GM20431 (cell line): ENCODE data around the gene SPSB1.
"Not testable (repeated sequence)": the region's sequence is repeated elsewhere in the genome, so short reads cannot be mapped to it uniquely, and the experiment has no call there.

Experiments used
- in situ Hi-C: fragments of 300-500 bp; cut with MseI, MboI; formaldehyde crosslinking; loops from one replicate; pipeline ENCODE4 v1.15.0; 2020; ENCODE audit warnings: low sequenced_read_pairs; ENCODE audit not compliant: unreplicated experiment

Gene SPSB1

DNA sequence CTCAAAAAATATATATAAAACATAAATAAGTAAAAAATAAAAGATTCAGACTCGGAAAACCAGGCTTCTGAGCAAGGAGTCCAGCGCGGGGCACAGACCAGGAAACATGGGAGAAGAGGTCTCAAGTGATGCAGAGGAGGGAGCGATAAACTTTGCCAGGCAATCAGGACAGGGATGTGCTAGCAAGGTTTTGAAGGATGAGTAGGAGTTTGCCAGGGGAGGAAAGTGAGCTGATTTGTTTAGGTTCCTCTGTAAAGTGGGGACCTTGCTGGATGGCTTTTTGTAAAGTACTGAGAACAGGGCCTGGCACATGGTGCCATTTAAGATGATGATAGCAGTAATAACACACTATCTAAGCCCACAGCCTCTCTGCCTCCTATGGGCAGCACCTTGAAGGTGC lies 86.1 kb downstream of the SPSB1 start:
- in situ Hi-C loops = no loop called here

GRCh38 chr1:9380711-9381110 lies 88.0 kb downstream of the SPSB1 start:
- in situ Hi-C loops = no loop called here

DNA sequence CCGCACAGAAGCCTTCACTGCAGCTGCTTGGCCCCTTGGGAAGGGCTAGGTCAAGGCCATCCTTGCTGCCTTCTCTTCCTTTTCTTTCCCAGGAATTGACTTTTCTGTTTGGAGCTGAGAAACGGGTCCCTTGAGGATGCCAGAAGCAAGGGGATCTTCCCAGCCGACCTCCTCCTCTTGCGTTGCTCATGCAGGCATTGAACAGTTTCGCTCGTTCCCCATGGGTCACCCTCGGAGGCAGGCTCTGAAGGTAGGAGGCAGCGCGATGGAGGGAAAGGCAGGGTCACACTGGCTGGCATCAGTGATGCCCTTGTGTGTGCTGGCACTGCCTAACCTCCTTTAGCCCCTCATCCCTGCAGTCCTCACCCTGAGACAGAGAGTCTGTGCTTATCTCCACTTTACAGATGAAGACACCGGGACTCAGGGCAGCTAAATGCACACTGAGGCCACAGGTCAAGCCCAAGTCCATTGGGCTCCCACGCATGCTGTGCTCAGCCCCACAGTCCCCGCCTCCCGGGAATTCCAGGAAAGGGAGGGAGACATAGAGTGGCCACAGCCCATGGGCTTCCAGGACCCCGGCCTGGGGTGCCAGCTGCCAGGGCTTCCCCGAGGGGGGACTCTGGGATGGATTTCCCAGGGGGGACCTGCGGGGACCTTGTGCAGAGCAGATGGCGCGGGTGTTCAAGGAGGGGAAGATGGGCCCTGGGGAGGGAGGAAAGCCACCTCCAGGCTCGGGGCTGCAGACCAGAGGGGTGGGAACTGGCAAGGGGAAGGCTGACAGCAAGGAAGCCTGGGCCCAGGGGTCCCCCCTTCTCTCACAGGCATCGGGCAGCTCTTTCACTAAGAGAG lies 90.2 kb downstream of the SPSB1 start:
- in situ Hi-C loops = no loop called here

DNA sequence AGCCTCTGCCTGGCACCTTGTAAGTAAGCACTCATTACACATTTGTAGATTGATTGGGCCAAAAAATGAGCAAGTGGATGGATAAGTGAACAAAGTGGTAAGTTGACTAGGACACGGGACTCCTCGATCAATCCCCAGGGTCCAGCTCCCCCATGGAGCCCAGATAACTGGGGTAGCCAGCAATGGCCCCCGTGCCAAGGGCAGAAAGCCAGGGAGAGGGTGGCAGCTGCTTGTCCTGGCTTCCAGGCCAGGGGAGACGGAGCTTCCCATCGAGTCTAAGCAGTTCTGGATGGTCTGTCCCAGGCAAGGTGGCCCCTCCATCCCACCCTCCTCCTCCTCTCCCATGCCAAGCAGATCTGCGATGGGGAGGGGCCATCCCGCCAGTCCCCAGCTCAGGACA lies 91.4 kb downstream of the SPSB1 start:
- in situ Hi-C loops = no loop called here

DNA sequence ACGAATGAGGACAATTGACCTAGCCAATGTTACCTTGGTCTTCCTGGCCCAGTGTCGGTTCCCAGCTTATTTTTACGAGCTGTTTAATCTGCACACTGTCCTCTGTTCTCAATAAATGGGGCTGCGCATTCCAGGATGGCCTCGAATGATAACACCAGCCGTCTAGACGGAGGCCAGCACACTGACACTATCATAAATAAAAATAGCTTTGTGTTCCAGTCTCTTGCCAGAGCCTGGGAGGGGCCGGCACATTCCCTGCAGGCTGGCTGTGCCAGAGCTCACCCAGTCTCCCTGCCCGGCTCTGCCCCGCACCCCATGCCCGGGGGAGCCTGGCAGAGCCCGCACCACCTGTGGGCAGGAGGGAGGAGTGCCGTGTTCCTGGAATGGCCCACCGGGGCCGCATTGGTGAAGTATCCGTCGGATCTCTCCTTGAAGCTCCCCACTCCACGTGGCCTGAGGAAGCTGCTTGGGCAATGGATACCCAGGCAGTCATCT lies 92.1 kb downstream of the SPSB1 start:
- in situ Hi-C loops = no loop called here

- in situ Hi-C loops = not testable (repeated sequence)
These were observed 92.7 kb downstream of the SPSB1 start for GRCh38 chr1:9385392-9385791.

- in situ Hi-C loops = no loop called here
These were observed 93.3 kb downstream of the SPSB1 start for GRCh38 chr1:9385801-9386573.

DNA sequence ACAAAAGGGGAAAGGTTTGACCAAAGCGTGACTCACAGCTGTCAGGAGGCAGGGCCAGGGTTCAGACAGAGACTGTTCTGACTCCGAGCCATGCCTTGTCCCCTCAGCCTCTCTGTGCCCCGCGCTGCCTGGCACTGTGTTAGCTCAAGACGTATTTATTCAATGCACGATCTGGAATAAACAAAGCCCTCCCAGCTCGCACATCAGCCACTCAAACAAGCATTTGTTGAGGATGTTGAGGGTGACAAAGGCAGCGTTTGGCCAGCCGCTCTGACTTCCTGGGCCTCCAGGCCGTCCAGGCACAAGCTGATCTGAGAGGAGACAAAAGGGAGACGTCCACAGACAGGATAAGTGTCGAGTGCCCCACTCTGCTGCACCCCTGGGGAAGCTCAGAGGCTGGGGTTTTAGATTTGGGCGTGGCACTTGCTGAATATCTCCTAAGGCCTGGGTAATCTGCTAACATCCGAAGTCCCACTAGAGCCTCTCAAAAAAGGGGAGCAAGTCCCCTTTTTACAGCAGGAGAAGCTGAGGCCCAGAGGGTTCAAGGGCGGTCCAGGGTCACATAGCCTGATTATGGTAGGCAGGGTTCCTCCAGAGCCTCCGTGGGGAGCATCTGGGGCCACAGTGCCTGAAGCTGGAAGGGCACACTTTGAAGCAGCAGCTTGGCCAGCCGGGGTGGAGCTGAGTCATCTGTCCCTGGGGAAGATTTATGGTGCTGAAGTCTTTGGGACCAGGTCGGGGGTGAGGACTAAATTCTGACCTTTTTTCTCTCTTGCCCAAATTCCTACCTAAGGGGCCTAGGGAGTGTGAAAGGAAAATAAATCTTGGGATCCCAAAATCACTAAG lies 95.9 kb downstream of the SPSB1 start:
- in situ Hi-C loops = no loop called here

DNA sequence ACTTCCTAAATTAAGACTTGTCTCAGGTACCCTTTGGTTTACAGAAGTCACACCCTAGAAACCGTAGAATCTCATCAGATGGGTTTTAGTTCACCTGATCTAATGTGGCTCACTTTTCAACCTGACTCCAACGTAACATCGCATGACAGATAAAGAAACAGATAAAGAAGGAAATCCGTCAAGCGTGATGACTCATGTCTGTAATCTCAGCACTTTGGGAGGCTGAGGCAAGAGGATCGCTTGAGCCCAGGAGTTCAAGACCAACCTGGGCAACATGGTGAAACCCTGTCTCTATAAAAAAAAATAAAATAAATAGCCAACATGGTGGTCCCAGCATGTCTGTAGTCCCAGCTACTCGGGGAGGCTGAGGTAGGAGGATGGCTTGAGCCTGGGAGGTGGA lies 97.3 kb downstream of the SPSB1 start:
- in situ Hi-C loops = no loop called here

GRCh38 chr1:9391620-9392019 lies 98.9 kb downstream of the SPSB1 start:
- in situ Hi-C loops = no loop called here

GRCh38 chr1:9394010-9394409 lies 101.3 kb downstream of the SPSB1 start:
- in situ Hi-C loops = no loop called here

DNA sequence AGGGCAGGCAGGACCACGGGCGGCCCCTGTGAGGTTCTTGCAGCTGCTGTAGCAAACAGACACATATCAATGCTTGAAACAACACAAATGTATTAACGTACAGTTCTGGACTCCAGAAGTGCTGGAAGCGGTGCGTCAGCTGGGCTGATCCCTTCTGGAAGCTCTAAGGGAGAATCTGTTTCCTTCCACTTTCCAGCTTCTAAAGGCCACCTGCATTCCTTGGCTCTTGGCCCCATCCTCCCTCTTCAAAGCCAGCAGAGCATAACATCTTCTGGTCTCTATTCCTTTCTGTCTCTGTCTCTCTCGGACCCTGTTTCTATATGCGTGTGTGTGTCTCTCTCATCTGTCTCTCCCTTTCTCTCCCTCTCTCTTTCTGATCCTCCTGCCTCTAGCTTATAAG lies 102.3 kb downstream of the SPSB1 start:
- in situ Hi-C loops = no loop called here

- in situ Hi-C loops = no loop called here
These were observed 104.4 kb downstream of the SPSB1 start for GRCh38 chr1:9397047-9397446.

GRCh38 chr1:9397997-9398526 lies 105.4 kb downstream of the SPSB1 start:
- in situ Hi-C loops = no loop called here

- in situ Hi-C loops = no loop called here
These were observed 107.1 kb downstream of the SPSB1 start for GRCh38 chr1:9399510-9400424.

- in situ Hi-C loops = no loop called here
These were observed 107.9 kb downstream of the SPSB1 start for GRCh38 chr1:9400425-9401079.

GRCh38 chr1:9401080-9401453 lies 108.4 kb downstream of the SPSB1 start:
- in situ Hi-C loops = no loop called here

GRCh38 chr1:9402256-9402616 lies 109.5 kb downstream of the SPSB1 start:
- in situ Hi-C loops = no loop called here

DNA sequence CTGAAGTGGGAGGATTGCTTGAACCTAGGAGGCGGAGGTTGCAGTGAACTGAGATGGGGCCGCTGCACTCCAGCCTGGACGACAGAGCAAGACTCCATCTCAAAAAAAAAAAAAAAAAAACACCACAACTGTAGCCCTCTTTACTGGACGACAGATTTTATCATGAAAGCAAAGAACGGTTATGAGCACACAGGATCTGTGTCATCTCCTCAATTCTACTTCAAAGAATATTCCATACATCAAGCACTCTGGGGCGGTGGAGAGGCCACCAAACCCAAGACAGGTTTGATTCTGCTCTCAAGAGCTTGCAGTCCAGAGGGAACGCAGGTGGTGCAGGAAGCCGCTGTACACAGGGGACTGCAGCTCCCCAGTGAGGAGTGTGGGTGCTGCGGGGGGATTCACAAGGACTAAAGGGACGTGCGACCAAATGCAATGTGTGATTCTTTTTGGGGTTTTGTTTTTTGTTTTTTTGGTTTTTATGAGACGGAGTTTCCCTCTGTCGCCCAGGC lies 110.1 kb downstream of the SPSB1 start:
- in situ Hi-C loops = no loop called here
